ENCODE measurements around the gene SLC29A1.
A peak's percentile ranks its signal among the peaks of the same experiment; 100 is the strongest.
"Not testable (repeated sequence)": the region's sequence is repeated elsewhere in the genome, so short reads cannot be mapped to it uniquely, and the experiment has no call there.

The SLC29A1 gene

GRCh38 chr6:44223319-44224028 is at the start of gene SLC29A1:
SLC29A1 (plus strand) TSS chr6:44223595; CDS start chr6:44227314, 3,719 bp downstream.
- Mint-ChIP-seq H3K27ac (peak within 1 kb of the TSS; percentile 78 to 81), H3K4me1 (peaks cover 78% of the 10 kb centered on the region), H3K4me3 (peak within 1 kb of the TSS; percentile 88 to 89), H3K9me3 (no peaks in the 10 kb centered on the region), H3K27me3 (no peaks in the 10 kb centered on the region)
- peak; percentile 76 for ATAC-seq
- peak; percentile 79 to 80 for DNase-seq

- no peaks in the 10 kb centered on the region for H3K9me3 Mint-ChIP-seq
- no peak for DNase-seq
- H3K27ac Mint-ChIP-seq: no peak overlapping the region
- peaks cover 26% of the 10 kb centered on the region for H3K27me3 Mint-ChIP-seq
- H3K4me1 Mint-ChIP-seq: peaks cover 31% of the 10 kb centered on the region
- ATAC-seq: no peak
- H3K4me3 Mint-ChIP-seq: peak overlapping the region; percentile 46 to 67
Measured at GRCh38 chr6:44176130-44176761, 47.1 kb upstream of the SLC29A1 start.

GRCh38 chr6:44176762-44177509 is 46.5 kb upstream of the SLC29A1 start:
- peak overlapping the region; percentile 46 to 67 for H3K4me3 Mint-ChIP-seq
- H3K9me3 Mint-ChIP-seq: no peaks in the 10 kb centered on the region
- ATAC-seq (peak; percentile 85), DNase-seq (peak; percentile 45 to 74)
- H3K27me3 Mint-ChIP-seq: peaks cover 22% of the 10 kb centered on the region
- peak overlapping the region in 1 of 2 donors; percentile 16 for H3K27ac Mint-ChIP-seq
- H3K4me1 Mint-ChIP-seq: peaks cover 31% of the 10 kb centered on the region

GRCh38 chr6:44177691-44178423 is 45.5 kb upstream of the SLC29A1 start:
- Mint-ChIP-seq H3K27me3 (peaks cover 13% of the 10 kb centered on the region), H3K27ac (peak overlapping the region in 1 of 2 donors; percentile 60), H3K9me3 (no peaks in the 10 kb centered on the region), H3K4me3 (peak overlapping the region; percentile 46 to 67), H3K4me1 (peaks cover 21% of the 10 kb centered on the region)
- DNase-seq (no peak), ATAC-seq (no peak)

GRCh38 chr6:44178424-44179071 is 44.8 kb upstream of the SLC29A1 start:
- Mint-ChIP-seq H3K4me3 (no peak overlapping the region), H3K27ac (peak overlapping the region in 1 of 2 donors; percentile 60)
- no peak for ATAC-seq

GRCh38 chr6:44179072-44179536 is 44.3 kb upstream of the SLC29A1 start:
- no peak for ATAC-seq
- Mint-ChIP-seq H3K4me1 (peaks cover 19% of the 10 kb centered on the region), H3K9me3 (no peaks in the 10 kb centered on the region), H3K4me3 (no peak overlapping the region), H3K27me3 (peaks cover under 1% of the 10 kb centered on the region), H3K27ac (no peak overlapping the region)
- DNase-seq: no peak

More at GRCh38 chr6:44178424-44179071, 44.8 kb upstream of the SLC29A1 start:
- Mint-ChIP-seq H3K4me1 (peaks cover 19% of the 10 kb centered on the region), H3K27me3 (peaks cover 6% of the 10 kb centered on the region), H3K9me3 (no peaks in the 10 kb centered on the region)
- no peak for DNase-seq

GRCh38 chr6:44179648-44180047 is 43.7 kb upstream of the SLC29A1 start:
- Mint-ChIP-seq H3K27ac (no peak overlapping the region), H3K9me3 (no peaks in the 10 kb centered on the region), H3K4me3 (no peak overlapping the region), H3K4me1 (peaks cover 19% of the 10 kb centered on the region), H3K27me3 (no peaks in the 10 kb centered on the region)
- DNase-seq: no peak
- no peak for ATAC-seq

GRCh38 chr6:44180406-44180805 is 43.0 kb upstream of the SLC29A1 start:
- H3K27me3 Mint-ChIP-seq: no peaks in the 10 kb centered on the region
- no peak overlapping the region for H3K4me3 Mint-ChIP-seq
- ATAC-seq (no peak), DNase-seq (no peak)
- peaks cover 23% of the 10 kb centered on the region for H3K4me1 Mint-ChIP-seq
- no peak overlapping the region for H3K27ac Mint-ChIP-seq
- no peaks in the 10 kb centered on the region for H3K9me3 Mint-ChIP-seq

GRCh38 chr6:44180886-44181285 is 42.5 kb upstream of the SLC29A1 start:
- H3K4me1 Mint-ChIP-seq: peaks cover 28% of the 10 kb centered on the region
- no peak for ATAC-seq

GRCh38 chr6:44181784-44182183 is 41.6 kb upstream of the SLC29A1 start:
- not testable (repeated sequence) for H3K9me3 Mint-ChIP-seq, DNase-seq, ATAC-seq, H3K27ac Mint-ChIP-seq, H3K4me3 Mint-ChIP-seq, H3K27me3 Mint-ChIP-seq
- H3K4me1 Mint-ChIP-seq: peaks cover 28% of the 10 kb centered on the region

More at GRCh38 chr6:44180886-44181285, 42.5 kb upstream of the SLC29A1 start:
- no peak overlapping the region for H3K27ac Mint-ChIP-seq
- no peak overlapping the region for H3K4me3 Mint-ChIP-seq
- H3K9me3 Mint-ChIP-seq: no peaks in the 10 kb centered on the region
- H3K27me3 Mint-ChIP-seq: no peaks in the 10 kb centered on the region
- DNase-seq: no peak

- Mint-ChIP-seq H3K27ac (no peak overlapping the region), H3K27me3 (no peaks in the 10 kb centered on the region), H3K9me3 (no peaks in the 10 kb centered on the region), H3K4me3 (no peak overlapping the region), H3K4me1 (peaks cover 16% of the 10 kb centered on the region)
- ATAC-seq (no peak), DNase-seq (no peak)
Measured at GRCh38 chr6:44182911-44183390, 40.4 kb upstream of the SLC29A1 start.

GRCh38 chr6:44183783-44184182 is 39.6 kb upstream of the SLC29A1 start:
- Mint-ChIP-seq H3K4me1 (peaks cover 16% of the 10 kb centered on the region), H3K9me3 (no peaks in the 10 kb centered on the region), H3K4me3 (no peak overlapping the region), H3K27ac (peak overlapping the region in 1 of 2 donors; percentile 33), H3K27me3 (no peaks in the 10 kb centered on the region)
- no peak for DNase-seq
- no peak for ATAC-seq

GRCh38 chr6:44185356-44185755 is 38.0 kb upstream of the SLC29A1 start:
- H3K27ac Mint-ChIP-seq, H3K27me3 Mint-ChIP-seq, ATAC-seq, DNase-seq, H3K9me3 Mint-ChIP-seq, H3K4me3 Mint-ChIP-seq: not testable (repeated sequence)
- H3K4me1 Mint-ChIP-seq: peaks cover 22% of the 10 kb centered on the region

GRCh38 chr6:44185953-44186634 is 37.3 kb upstream of the SLC29A1 start:
- peak overlapping the region in 1 of 2 donors; percentile 84 for H3K27ac Mint-ChIP-seq
- ATAC-seq (peak; percentile 38), DNase-seq (no peak)
- peaks cover 22% of the 10 kb centered on the region for H3K4me1 Mint-ChIP-seq
- H3K4me3 Mint-ChIP-seq: peak overlapping the region; percentile 6 to 29
- H3K27me3 Mint-ChIP-seq: no peaks in the 10 kb centered on the region
- no peaks in the 10 kb centered on the region for H3K9me3 Mint-ChIP-seq

Data from stimulated activated naive CD8-positive, alpha-beta T cell treated with anti-CD3 and anti-CD28 coated beads, Interleukin-15, amount 100 ng/mL, for 72 hours (primary cell).